GM23338 (cell line): ENCODE data around the gene RORC. TPM values are rescaled to one million over a fixed set of nuclear protein-coding genes. Genes with fewer than 3 reads are reported as not detected.
A peak's percentile ranks its signal among the peaks of the same experiment; 100 is the strongest.
"Not testable (repeated sequence)": the region's sequence is repeated elsewhere in the genome, so short reads cannot be mapped to it uniquely, and the experiment has no call there.

ENCODE experiments used
- ATAC-seq: fragments of 200-7000 bp; cut with Tn5 transposase; 3 replicates; pipeline ENCODE4 v1.9.1; 2020
- DNase-seq: peaks from one replicate; pipeline ENCODE4 v3.0.0-alpha.2; 2015; ENCODE audit warnings: low spot score
- H2AFZ ChIP-seq: fragments of 200-600 bp; sonication (generic); 2 replicates; pipeline ENCODE4 v1.8.0; 2016; ENCODE audit warnings: antibody characterized with exemption, mild to moderate bottlenecking, moderate library complexity
- H3F3A ChIP-seq: fragments of 200-600 bp; sonication (generic); replicated peaks from 2 replicates; pipeline ENCODE4 v1.8.0; 2017; ENCODE audit warnings: antibody characterized with exemption, mixed run types, low read depth
- H3K27ac ChIP-seq: fragments of 200-600 bp; sonication (generic); 2 replicates; pipeline ENCODE4 v1.6.1; 2016; ENCODE audit warnings: low read depth
- H3K27me3 ChIP-seq: fragments of 200-600 bp; sonication (generic); 2 replicates; pipeline ENCODE4 v1.8.0; 2016; ENCODE audit warnings: mild to moderate bottlenecking, mixed run types, moderate library complexity; ENCODE audit not compliant: insufficient read depth
- H3K36me3 ChIP-seq: fragments of 200-600 bp; sonication (generic); 2 replicates; pipeline ENCODE4 v1.8.0; 2016; ENCODE audit warnings: mild to moderate bottlenecking; ENCODE audit not compliant: insufficient read depth
- H3K4me1 ChIP-seq: fragments of 200-600 bp; sonication (generic); 2 replicates; pipeline ENCODE4 v1.8.0; 2016; ENCODE audit warnings: mild to moderate bottlenecking, moderate library complexity; ENCODE audit not compliant: insufficient read depth
- H3K4me2 ChIP-seq: fragments of 200-600 bp; sonication (generic); 2 replicates; pipeline ENCODE4 v1.7.1; 2017; ENCODE audit warnings: mixed run types
- H3K4me3 ChIP-seq: fragments of 200-600 bp; sonication (generic); 2 replicates; pipeline ENCODE4 v1.6.1; 2016; ENCODE audit warnings: mixed run types
- H3K79me2 ChIP-seq: fragments of 200-600 bp; sonication (generic); replicated peaks from 2 replicates; pipeline ENCODE4 v1.8.0; 2017; ENCODE audit warnings: mild to moderate bottlenecking; ENCODE audit not compliant: insufficient read depth
- H3K9me2 ChIP-seq: fragments of 200-600 bp; sonication (generic); 2 replicates; pipeline ENCODE4 v1.8.0; 2017; ENCODE audit not compliant: insufficient read depth
- H4K20me1 ChIP-seq: fragments of 200-600 bp; sonication (generic); replicated peaks from 2 replicates; pipeline ENCODE4 v1.8.0; 2017; ENCODE audit warnings: mild to moderate bottlenecking; ENCODE audit not compliant: insufficient read depth
- H3K27ac Mint-ChIP-seq: 2 replicates; pipeline ENCODE4 v1.8.0; 2020; ENCODE audit warnings: inconsistent platforms, mild to moderate bottlenecking, moderate library complexity, mixed read lengths
- H3K27me3 Mint-ChIP-seq: 3 replicates; pipeline ENCODE4 v1.8.0; 2022; ENCODE audit warnings: low read depth, mild to moderate bottlenecking, moderate library complexity, mixed read lengths, inconsistent platforms; ENCODE audit not compliant: insufficient read depth, poor library complexity
- H3K36me3 Mint-ChIP-seq: 3 replicates; pipeline ENCODE4 v1.8.0; 2021; ENCODE audit warnings: low read depth, mild to moderate bottlenecking, inconsistent platforms, moderate library complexity, mixed read lengths
- H3K4me1 Mint-ChIP-seq: 3 replicates; pipeline ENCODE4 v1.8.0; 2020; ENCODE audit warnings: mild to moderate bottlenecking, inconsistent platforms, mixed read lengths
- H3K4me3 Mint-ChIP-seq: 3 replicates; pipeline ENCODE4 v1.8.0; 2021; ENCODE audit warnings: moderate library complexity, mild to moderate bottlenecking, inconsistent platforms, mixed read lengths
- H3K9me3 Mint-ChIP-seq: 3 replicates; pipeline ENCODE4 v1.8.0; 2020; ENCODE audit warnings: moderate library complexity, mild to moderate bottlenecking, inconsistent platforms, mixed read lengths
- CREB1 ChIP-seq: fragments of 250-450 bp; sonication (Bioruptor Pico); IDR thresholded peaks from 2 replicates; pipeline ENCODE4 v1.5.0; 2020; ENCODE audit warnings: low read depth, mild to moderate bottlenecking, moderate library complexity
- ETS1 ChIP-seq: IDR thresholded peaks from 2 replicates; pipeline ENCODE4 v1.6.1; 2016; ENCODE audit warnings: antibody characterized with exemption
- JUNB ChIP-seq: IDR thresholded peaks from one replicate; pipeline ENCODE4 v1.6.1; 2016; ENCODE audit warnings: antibody characterized with exemption; ENCODE audit not compliant: unreplicated experiment
- NANOG ChIP-seq: IDR thresholded peaks from 2 replicates; pipeline ENCODE4 v1.6.1; 2016; ENCODE audit warnings: antibody characterized with exemption, borderline replicate concordance
- POLR2AphosphoS5 ChIP-seq: IDR thresholded peaks from 2 replicates; pipeline ENCODE4 v1.6.1; 2016; ENCODE audit warnings: antibody characterized with exemption, low read depth
- STAT1 ChIP-seq: IDR thresholded peaks from one replicate; pipeline ENCODE4 v1.6.1; 2016; ENCODE audit warnings: antibody characterized with exemption; ENCODE audit not compliant: unreplicated experiment
- ZNF331 ChIP-seq: fragments of 250-450 bp; sonication (Bioruptor Pico); IDR thresholded peaks from 2 replicates; pipeline ENCODE4 v1.5.0; 2020; ENCODE audit warnings: low read depth, mild to moderate bottlenecking, moderate library complexity
- ZNF462 ChIP-seq: fragments of 250-450 bp; sonication (Bioruptor Pico); IDR thresholded peaks from 2 replicates; pipeline ENCODE4 v1.5.0; 2020; ENCODE audit warnings: mild to moderate bottlenecking, moderate library complexity
- polyA plus RNA-seq: library from polyadenylated mRNA; unstranded; fragments of >200 nt; fragmentation: Nextera tagmentation; extraction: Ambion mirVana; gene quantifications from 2 replicates; pipeline ENCODE4 v1.2.1, GENCODE V29; 2016
- total RNA-seq: library from RNA; depleted of rRNA; stranded (reverse); fragments of >200 nt; shearing (Covaris generic); gene quantifications from 2 replicates; pipeline ENCODE4 v1.2.3, GENCODE V29; 2014

RORC gene
- total and polyA plus RNA-seq, 2 experiments from 2014 or later: 0.29 to 0.97 TPM

- Mint-ChIP-seq H3K27ac (no peak overlapping the region), H3K9me3 (no peaks in the 10 kb centered on the region), H3K27me3 (no peaks in the 10 kb centered on the region), H3K4me1 (peaks cover 15% of the 10 kb centered on the region), H3K36me3 (peaks cover 5% of the 10 kb centered on the region; the same call in 1 of the 3 replicates), H3K4me3 (no peak overlapping the region)
- Histone ChIP-seq H4K20me1 (0 out of 2 replicates have a peak, but pooled peaks cover 4% of the 10 kb centered on the region), H3K9me2 (no peaks in the 10 kb centered on the region), H3K4me3 (no peak overlapping the region), H3K27ac (no peak overlapping the region), H3K79me2 (no peaks in the 10 kb centered on the region), H3K4me1 (no peaks in the 10 kb centered on the region), H3K4me2 (no peak overlapping the region), H3K27me3 (no peaks in the 10 kb centered on the region), H3F3A (no peaks in the 10 kb centered on the region), H2AFZ (no peak overlapping the region), H3K36me3 (no peaks in the 10 kb centered on the region)
- DNase-seq (no peak), ATAC-seq (no peak)
- TF ChIP-seq STAT1: no peak
- no peak for TF ChIP-seq ZNF331
- TF ChIP-seq NANOG: no peak
- no peak for TF ChIP-seq JUNB
- no peak for TF ChIP-seq CREB1 (CRISPR knock-in tag)
These were observed 44.0 kb upstream of the RORC start for GRCh38 chr1:151875419-151876097.

- H3K36me3 Mint-ChIP-seq, H3K79me2 ChIP-seq, H3K4me3 Mint-ChIP-seq, H4K20me1 ChIP-seq, H3K4me2 ChIP-seq, H3K27ac ChIP-seq, H3K9me3 Mint-ChIP-seq, H3F3A ChIP-seq, H3K9me2 ChIP-seq, H3K36me3 ChIP-seq, H2AFZ ChIP-seq, H3K27me3 Mint-ChIP-seq, H3K27ac Mint-ChIP-seq, H3K27me3 ChIP-seq, H3K4me1 ChIP-seq, H3K4me3 ChIP-seq: not testable (repeated sequence)
- H3K4me1 Mint-ChIP-seq: peaks cover 15% of the 10 kb centered on the region
- DNase-seq: peak; percentile 42
- ATAC-seq: peak; percentile 64
These were observed 41.2 kb upstream of the RORC start for GRCh38 chr1:151872776-151873175.

- H3K27ac ChIP-seq: no peak overlapping the region
- peaks cover 5% of the 10 kb centered on the region; the same call in 1 of the 3 replicates for H3K36me3 Mint-ChIP-seq
- H3F3A ChIP-seq: no peaks in the 10 kb centered on the region
- ATAC-seq (no peak), DNase-seq (no peak)
- H3K4me3 Mint-ChIP-seq: no peak overlapping the region
- no peak overlapping the region for H3K4me2 ChIP-seq
- 0 out of 2 replicates have a peak, but pooled peaks cover 4% of the 10 kb centered on the region for H4K20me1 ChIP-seq
- no peaks in the 10 kb centered on the region for H3K9me2 ChIP-seq
- no peaks in the 10 kb centered on the region for H3K27me3 ChIP-seq
- no peaks in the 10 kb centered on the region for H3K79me2 ChIP-seq
- no peak overlapping the region for H3K4me3 ChIP-seq
- H3K27ac Mint-ChIP-seq: no peak overlapping the region
- H3K4me1 ChIP-seq: no peaks in the 10 kb centered on the region
- H3K36me3 ChIP-seq: no peaks in the 10 kb centered on the region
- no peak overlapping the region for H2AFZ ChIP-seq
- H3K9me3 Mint-ChIP-seq: no peaks in the 10 kb centered on the region
- H3K27me3 Mint-ChIP-seq: peaks cover 3% of the 10 kb centered on the region
- H3K4me1 Mint-ChIP-seq: peaks cover 15% of the 10 kb centered on the region
- TF ChIP-seq JUNB (no peak), POLR2AphosphoS5 (no peak), STAT1 (no peak), ZNF331 (no peak), ZNF462 (CRISPR knock-in tag) (no peak), NANOG (no peak), ETS1 (no peak)
These were observed 39.9 kb upstream of the RORC start for GRCh38 chr1:151871284-151872030.
